Omental fat pad (tissue), 4 donors: ENCODE data around the gene ERI2. TPM values are rescaled to one million over a fixed set of nuclear protein-coding genes. Genes with fewer than 3 reads are reported as not detected.

Experiments
- ATAC-seq: fragments of 150-250 bp; one replicate; pipeline ENCODE4 v1.9.1; 2016; ENCODE audit warnings: mild to moderate bottlenecking, moderate library complexity; ENCODE audit not compliant: low FRiP score
- DNase-seq: peaks from one replicate; pipeline ENCODE4 v3.0.0-alpha.2; 2019; ENCODE audit warnings: low spot score
- CTCF ChIP-seq, 3 donors: fragments of 450-650 bp; IDR thresholded peaks; one replicate each; pipeline ENCODE4 v1.5.1; 2016 to 2017; ENCODE audit warnings: antibody characterized with exemption in 3 of 3, mild to moderate bottlenecking in 3 of 3, moderate library complexity in 2 of 3
- total RNA-seq, 4 donors: library from RNA; depleted of rRNA; stranded (reverse); fragments of >200 nt; gene quantifications; one replicate each; pipeline ENCODE4 v1.1.0, GENCODE V29; 2016

Gene ERI2
- total RNA-seq, 4 donors from 2014 or later, result 7.7 to 16.3 (median 12.9) TPM

GRCh38 chr16:20782470-20782869 is 23.8 kb downstream of the ERI2 start:
- no peak for DNase-seq
- no peak for ATAC-seq
- TF ChIP-seq CTCF (IDR thresholded peaks at IDR 0.05), result no peak

GRCh38 chr16:20781697-20782096 is 24.6 kb downstream of the ERI2 start:
- TF ChIP-seq CTCF (IDR thresholded peaks at IDR 0.05), result no peak
- no peak for DNase-seq
- ATAC-seq, result no peak

- no peak for TF ChIP-seq CTCF (IDR thresholded peaks at IDR 0.05)
- ATAC-seq (no peak), DNase-seq (peak; percentile 31)
These were observed 31.4 kb downstream of the ERI2 start for GRCh38 chr16:20774703-20775362.

GRCh38 chr16:20773679-20774078 is 32.6 kb downstream of the ERI2 start:
- ATAC-seq, result no peak
- no peak for TF ChIP-seq CTCF (IDR thresholded peaks at IDR 0.05)
- DNase-seq, result no peak

GRCh38 chr16:20768818-20769217 is 37.5 kb downstream of the ERI2 start:
- no peak for ATAC-seq
- DNase-seq, result no peak
- no peak for TF ChIP-seq CTCF (IDR thresholded peaks at IDR 0.05)

- no peak for TF ChIP-seq CTCF (IDR thresholded peaks at IDR 0.05)
- DNase-seq (no peak), ATAC-seq (no peak)
These were observed 38.2 kb downstream of the ERI2 start for GRCh38 chr16:20768121-20768520.

- DNase-seq (no peak), ATAC-seq (no peak)
- TF ChIP-seq CTCF (IDR thresholded peaks at IDR 0.05), result no peak
These were observed 38.7 kb downstream of the ERI2 start for GRCh38 chr16:20767577-20767976.
